PFSK-1 (cell line): ENCODE results near the gene TADA1.

Experiments used
- FOXP2 ChIP-seq: optimal IDR thresholded peaks from 2 replicates; pipeline ENCODE3; 2011; ENCODE audit warnings: borderline replicate concordance, control low read depth, inconsistent platforms; ENCODE audit not compliant: insufficient read depth; ENCODE audit errors: extremely low read length, extremely low read depth
- POLR2AphosphoS5 ChIP-seq: IDR thresholded peaks from 2 replicates; pipeline ENCODE4 v1.6.1; 2012; ENCODE audit warnings: low read depth, mild to moderate bottlenecking, control low read depth, low read length, moderate library complexity
- REST ChIP-seq, 2 experiments: IDR thresholded peaks; 2 replicates each; pipeline versions ENCODE4 v1.6.1 to v1.8.0; 2011 to 2012; ENCODE audit warnings: low read depth in 2 of 2, low read length in 2 of 2, control low read depth in 1 of 2, inconsistent platforms in 1 of 2, mild to moderate bottlenecking in 1 of 2, moderate library complexity in 1 of 2; ENCODE audit not compliant: insufficient read depth in 1 of 2
- SIN3A ChIP-seq: IDR thresholded peaks from 2 replicates; pipeline ENCODE4 v1.6.1; 2012; ENCODE audit warnings: mild to moderate bottlenecking, low read length, moderate library complexity, borderline replicate concordance; ENCODE audit not compliant: insufficient read depth
- TAF1 ChIP-seq: IDR thresholded peaks from 2 replicates; pipeline ENCODE4 v1.6.1; 2012; ENCODE audit warnings: low read length, control low read depth, borderline replicate concordance; ENCODE audit not compliant: insufficient read depth

Gene TADA1

GRCh38 chr1:166876540-166876838 lies 425 bp upstream of the TADA1 start:
- TF ChIP-seq FOXP2 = no peak
- TF ChIP-seq SIN3A = no peak
- no peak for TF ChIP-seq REST (IDR thresholded peaks at IDR 0.05; ENCODE audit: insufficient read depth in 1 of 2, low read depth in 2 of 2, low read length in 2 of 2)
- TF ChIP-seq TAF1 = no peak
- no peak for TF ChIP-seq POLR2AphosphoS5

DNA sequence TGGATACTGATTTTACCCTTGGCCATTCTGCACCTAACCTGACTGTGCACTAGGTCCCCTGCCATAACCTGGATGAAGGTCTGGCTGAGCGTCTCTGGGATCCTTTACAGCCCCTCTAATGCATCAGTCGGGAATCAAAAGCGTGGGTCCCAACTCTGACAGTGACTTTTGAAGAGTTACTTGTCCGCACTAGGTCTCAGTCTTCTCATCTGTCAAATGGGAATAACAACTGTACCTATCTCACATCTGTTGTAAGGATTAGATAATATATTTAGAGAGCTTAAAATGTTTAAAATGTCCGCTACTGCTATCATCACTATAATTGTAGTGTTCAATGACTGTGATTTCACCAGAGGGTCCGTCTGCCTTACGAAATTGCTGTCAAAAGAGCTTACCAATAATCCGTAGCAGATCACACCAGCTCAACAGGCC lies 746 bp downstream of the TADA1 start:
- TF ChIP-seq TAF1 (no peak), FOXP2 (no peak), REST (IDR thresholded peaks at IDR 0.05; ENCODE audit: insufficient read depth in 1 of 2, low read depth in 2 of 2, low read length in 2 of 2) (no peak), POLR2AphosphoS5 (no peak), SIN3A (no peak)

DNA sequence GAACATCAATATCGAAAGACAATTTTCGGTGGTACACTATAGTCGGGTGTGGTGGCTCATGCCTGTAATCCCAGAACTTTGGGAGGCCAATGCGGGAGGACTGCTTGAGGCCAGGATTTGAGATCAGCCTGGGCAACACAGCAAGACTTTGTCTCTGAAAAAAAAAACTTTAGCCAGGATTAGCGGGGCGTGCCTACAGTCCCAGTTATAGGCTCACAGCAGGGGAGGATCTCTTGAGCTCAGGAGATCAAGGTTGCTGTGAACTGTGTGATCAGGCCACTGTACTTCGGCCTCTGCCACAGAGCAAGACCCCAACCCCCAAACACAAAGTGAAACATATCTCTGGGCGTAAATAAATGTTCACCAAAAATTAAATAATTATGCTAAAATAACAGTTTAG lies 1.6 kb downstream of the TADA1 start:
- TF ChIP-seq FOXP2 (no peak), REST (IDR thresholded peaks at IDR 0.05; ENCODE audit: insufficient read depth in 1 of 2, low read depth in 2 of 2, low read length in 2 of 2) (no peak), SIN3A (no peak), POLR2AphosphoS5 (no peak), TAF1 (no peak)

GRCh38 chr1:166870584-166870983 lies 5.5 kb downstream of the TADA1 start:
- no peak for TF ChIP-seq REST (IDR thresholded peaks at IDR 0.05; ENCODE audit: insufficient read depth in 1 of 2, low read depth in 2 of 2, low read length in 2 of 2)
- no peak for TF ChIP-seq FOXP2
- TF ChIP-seq TAF1 = no peak
- no peak for TF ChIP-seq SIN3A
- no peak for TF ChIP-seq POLR2AphosphoS5

DNA sequence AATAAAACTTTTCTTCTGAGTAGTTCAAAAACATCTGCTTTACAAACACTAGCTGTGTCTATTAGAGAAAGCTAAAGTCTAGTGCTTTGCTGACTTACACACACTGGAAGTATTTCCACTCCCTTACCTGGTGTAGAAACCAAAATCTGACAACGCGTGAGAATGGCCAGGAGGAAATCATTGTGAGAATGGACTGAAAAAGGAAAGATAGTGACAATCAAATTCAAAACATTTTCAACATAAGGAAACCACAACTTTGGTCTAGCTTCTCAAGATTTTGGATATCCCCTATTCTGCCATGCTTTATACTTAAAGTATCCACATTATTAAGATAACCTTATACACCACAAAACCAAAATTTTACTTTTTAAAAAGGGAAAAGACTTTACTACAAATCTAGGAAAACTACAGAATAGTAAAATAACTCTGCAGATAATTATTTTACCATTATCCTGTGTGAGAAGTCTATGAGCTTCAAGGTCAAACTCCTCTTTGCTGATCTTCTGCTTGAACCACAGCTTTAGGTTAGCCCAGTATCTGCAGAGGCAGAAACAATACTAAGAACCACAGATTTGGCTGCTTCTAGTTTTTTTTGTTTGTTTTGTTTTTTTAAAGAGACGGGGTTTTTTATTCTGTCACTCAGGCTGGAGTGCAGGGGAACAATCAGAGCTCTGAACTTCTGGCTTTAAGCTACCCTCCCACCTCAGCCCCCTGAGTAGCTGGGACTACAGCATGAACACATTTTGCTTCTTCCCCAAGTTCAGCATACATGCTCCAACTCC lies 6.6 kb downstream of the TADA1 start:
- TF ChIP-seq TAF1 (no peak), REST (IDR thresholded peaks at IDR 0.05; ENCODE audit: insufficient read depth in 1 of 2, low read depth in 2 of 2, low read length in 2 of 2) (no peak), SIN3A (no peak), POLR2AphosphoS5 (no peak), FOXP2 (no peak)
